ENCODE data around the gene ACOX1. TPM values are rescaled to one million over a fixed set of nuclear protein-coding genes. Genes with fewer than 3 reads are reported as not detected.

The ACOX1 gene
- total RNA-seq, 1 experiment from 2014 or later: 22.5 TPM

DNA sequence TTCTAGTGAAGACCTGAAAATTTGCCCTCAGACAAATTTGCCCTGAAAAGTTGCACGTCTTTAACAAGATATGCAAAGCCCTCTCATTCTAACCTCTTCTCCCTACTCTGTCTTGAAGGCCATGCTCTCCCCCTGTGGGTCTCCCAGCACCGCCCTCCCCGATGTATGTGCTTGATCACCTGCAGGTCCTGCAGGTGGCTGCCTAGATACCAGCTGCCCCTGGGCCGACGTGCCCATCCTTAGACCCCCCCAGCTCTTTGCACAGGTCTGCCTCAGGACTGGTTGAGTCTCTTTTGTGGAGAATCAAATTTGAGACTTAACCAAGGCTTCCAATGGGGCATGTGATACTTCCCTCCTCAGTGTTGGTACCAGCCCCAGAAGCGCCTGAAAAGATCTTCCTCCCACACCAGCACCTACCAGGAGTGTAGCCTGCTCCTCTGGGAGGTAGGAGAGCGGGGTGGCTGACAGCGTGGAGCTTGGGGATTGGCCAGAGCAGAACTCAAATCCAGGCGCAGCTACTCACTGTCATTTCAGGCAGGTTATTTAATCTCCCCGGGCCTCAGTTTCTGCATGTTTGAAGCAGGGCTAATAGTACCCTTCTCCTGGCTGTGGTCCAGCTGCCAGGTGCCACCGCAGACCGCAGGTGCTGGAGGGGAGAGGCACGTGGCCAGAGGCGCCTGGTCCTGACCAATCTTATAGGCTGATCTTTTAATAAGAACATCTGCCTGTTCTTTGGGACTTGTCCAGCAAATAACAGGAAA, 69.7 kb downstream of the ACOX1 start:
- no peak for DNase-seq

GRCh38 chr17:75908201-75908600, 70.8 kb downstream of the ACOX1 start:
- Histone ChIP-seq H4K20me1 (ENCODE audit: insufficient read depth, low read depth, low read length) (no peaks in the 10 kb centered on the region), H3K27ac (ENCODE audit: low read length) (no peak overlapping the region), H3K27me3 (ENCODE audit: low read length) (no peaks in the 10 kb centered on the region), H3K36me3 (ENCODE audit: insufficient read depth, low read length) (no peaks in the 10 kb centered on the region; the same call in 1 of the 2 replicates), H3K79me2 (ENCODE audit: low read length) (peaks cover 13% of the 10 kb centered on the region), H3K4me3 (ENCODE audit: low read length) (no peak overlapping the region), H3K4me1 (ENCODE audit: low read length) (peaks cover 16% of the 10 kb centered on the region), H3K9me2 (replicated peaks; ENCODE audit: insufficient read depth, low read length) (no peaks in the 10 kb centered on the region), H3K4me2 (ENCODE audit: low read depth, low read length, poor library complexity, severe bottlenecking) (no peak overlapping the region), H2AFZ (ENCODE audit: low read length) (no peak overlapping the region), H3K9me3 (ENCODE audit: low read length) (no peaks in the 10 kb centered on the region), H3K9ac (ENCODE audit: low read length) (no peak overlapping the region)
- no peak for DNase-seq

More for the DNA sequence above, 69.7 kb downstream of the ACOX1 start:
- Histone ChIP-seq H3K9ac (ENCODE audit: low read length) (no peak overlapping the region), H3K27me3 (ENCODE audit: low read length) (no peaks in the 10 kb centered on the region), H3K36me3 (ENCODE audit: insufficient read depth, low read length) (no peaks in the 10 kb centered on the region), H3K4me1 (ENCODE audit: low read length) (peaks cover 10% of the 10 kb centered on the region), H3K4me2 (ENCODE audit: low read depth, low read length, poor library complexity, severe bottlenecking) (no peak overlapping the region), H3K27ac (ENCODE audit: low read length) (no peak overlapping the region), H3K9me3 (ENCODE audit: low read length) (no peaks in the 10 kb centered on the region), H3K79me2 (ENCODE audit: low read length) (peaks cover 3% of the 10 kb centered on the region), H4K20me1 (ENCODE audit: insufficient read depth, low read depth, low read length) (no peaks in the 10 kb centered on the region), H3K4me3 (ENCODE audit: low read length) (no peak overlapping the region), H2AFZ (ENCODE audit: low read length) (no peak overlapping the region), H3K9me2 (replicated peaks; ENCODE audit: insufficient read depth, low read length) (no peaks in the 10 kb centered on the region)

GRCh38 chr17:75906143-75906884, 72.7 kb downstream of the ACOX1 start:
- Histone ChIP-seq H3K4me1 (ENCODE audit: low read length) (peaks cover 14% of the 10 kb centered on the region), H3K4me3 (ENCODE audit: low read length) (no peak overlapping the region), H3K27me3 (ENCODE audit: low read length) (no peaks in the 10 kb centered on the region), H3K4me2 (ENCODE audit: low read depth, low read length, poor library complexity, severe bottlenecking) (no peak overlapping the region), H3K9me2 (replicated peaks; ENCODE audit: insufficient read depth, low read length) (no peaks in the 10 kb centered on the region), H3K79me2 (ENCODE audit: low read length) (peaks cover 19% of the 10 kb centered on the region), H3K9ac (ENCODE audit: low read length) (no peak overlapping the region), H3K9me3 (ENCODE audit: low read length) (no peaks in the 10 kb centered on the region), H2AFZ (ENCODE audit: low read length) (no peak overlapping the region), H4K20me1 (ENCODE audit: insufficient read depth, low read depth, low read length) (no peaks in the 10 kb centered on the region), H3K36me3 (ENCODE audit: insufficient read depth, low read length) (peaks cover 15% of the 10 kb centered on the region; the same call in 1 of the 2 replicates), H3K27ac (ENCODE audit: low read length) (no peak overlapping the region)
- DNase-seq: no peak

- Histone ChIP-seq H3K9me3 (ENCODE audit: low read length) (no peaks in the 10 kb centered on the region), H3K4me2 (ENCODE audit: low read depth, low read length, poor library complexity, severe bottlenecking) (peak within 1 kb of the TSS; percentile 66), H3K4me3 (ENCODE audit: low read length) (peak within 1 kb of the TSS; percentile 74), H3K27me3 (ENCODE audit: low read length) (no peaks in the 10 kb centered on the region), H3K79me2 (ENCODE audit: low read length) (peaks cover 19% of the 10 kb centered on the region), H2AFZ (ENCODE audit: low read length) (peak within 1 kb of the TSS; percentile 95), H3K36me3 (ENCODE audit: insufficient read depth, low read length) (peaks cover 15% of the 10 kb centered on the region; the same call in 1 of the 2 replicates), H3K27ac (ENCODE audit: low read length) (no peak within 1 kb of the TSS), H4K20me1 (ENCODE audit: insufficient read depth, low read depth, low read length) (no peaks in the 10 kb centered on the region), H3K9ac (ENCODE audit: low read length) (peak within 1 kb of the TSS; percentile 79), H3K4me1 (ENCODE audit: low read length) (peaks cover 14% of the 10 kb centered on the region), H3K9me2 (replicated peaks; ENCODE audit: insufficient read depth, low read length) (no peaks in the 10 kb centered on the region)
- peak; percentile 99 for DNase-seq
Observed at GRCh38 chr17:75904749-75905521, 74.0 kb downstream of the ACOX1 start, which contains the start of gene MRPL38. MRPL38 (minus strand) TSS chr17:75904884; CDS start chr17:75904875, 9 bp downstream.

DNA sequence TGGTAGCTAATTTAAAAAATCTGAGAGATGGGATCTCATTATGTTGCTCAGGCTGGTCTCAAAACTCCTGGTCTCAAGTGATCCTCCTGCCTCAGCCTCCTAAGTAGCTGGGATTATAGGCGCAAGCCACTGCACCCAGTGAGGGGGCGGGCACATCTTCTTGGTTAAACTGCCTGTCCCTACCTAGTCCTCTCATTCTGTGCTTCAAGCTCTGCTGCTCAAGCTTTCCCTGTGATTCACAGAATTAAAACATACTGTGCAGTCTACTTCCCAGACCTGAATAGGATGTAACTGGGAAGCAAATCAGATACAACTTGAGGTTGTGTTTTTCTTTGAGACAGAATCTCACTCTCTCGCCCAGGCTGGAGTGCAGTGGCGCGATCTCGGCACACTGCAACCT, 76.6 kb downstream of the ACOX1 start:
- Histone ChIP-seq H3K4me2 (ENCODE audit: low read depth, low read length, poor library complexity, severe bottlenecking) (no peak overlapping the region), H3K9me2 (replicated peaks; ENCODE audit: insufficient read depth, low read length) (no peaks in the 10 kb centered on the region), H4K20me1 (ENCODE audit: insufficient read depth, low read depth, low read length) (no peaks in the 10 kb centered on the region), H3K79me2 (ENCODE audit: low read length) (peaks cover 19% of the 10 kb centered on the region), H3K27ac (ENCODE audit: low read length) (no peak overlapping the region), H3K36me3 (ENCODE audit: insufficient read depth, low read length) (peaks cover 15% of the 10 kb centered on the region; the same call in 1 of the 2 replicates), H2AFZ (ENCODE audit: low read length) (no peak overlapping the region), H3K9ac (ENCODE audit: low read length) (no peak overlapping the region), H3K27me3 (ENCODE audit: low read length) (no peaks in the 10 kb centered on the region), H3K9me3 (ENCODE audit: low read length) (no peaks in the 10 kb centered on the region), H3K4me1 (ENCODE audit: low read length) (peaks cover 16% of the 10 kb centered on the region), H3K4me3 (ENCODE audit: low read length) (no peak overlapping the region)
- no peak for DNase-seq

DNA sequence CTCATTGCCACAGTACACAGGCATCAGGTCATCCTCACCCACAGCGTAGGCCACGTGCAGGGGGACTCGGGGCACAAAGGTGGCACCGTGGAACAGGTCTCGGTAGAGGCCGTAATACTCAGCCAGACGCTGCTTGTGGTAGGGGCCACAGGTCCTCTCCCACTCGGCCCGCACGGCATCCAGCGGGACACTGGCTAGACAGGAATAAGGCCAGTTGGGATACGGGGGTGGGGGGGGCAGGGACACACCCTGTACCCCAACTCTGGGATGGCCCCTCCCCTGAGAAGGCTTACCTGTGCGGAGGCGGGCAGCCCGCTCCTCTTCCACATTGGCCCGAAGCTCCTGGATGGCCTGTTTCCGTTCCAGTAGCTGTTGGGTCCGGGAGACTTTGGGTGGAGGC, 77.2 kb downstream of the ACOX1 start:
- Histone ChIP-seq H3K9me3 (ENCODE audit: low read length) (no peaks in the 10 kb centered on the region), H2AFZ (ENCODE audit: low read length) (no peak overlapping the region), H3K79me2 (ENCODE audit: low read length) (peaks cover 19% of the 10 kb centered on the region), H4K20me1 (ENCODE audit: insufficient read depth, low read depth, low read length) (no peaks in the 10 kb centered on the region), H3K9ac (ENCODE audit: low read length) (no peak overlapping the region), H3K4me3 (ENCODE audit: low read length) (no peak overlapping the region), H3K36me3 (ENCODE audit: insufficient read depth, low read length) (peaks cover 15% of the 10 kb centered on the region; the same call in 1 of the 2 replicates), H3K4me1 (ENCODE audit: low read length) (peaks cover 21% of the 10 kb centered on the region), H3K9me2 (replicated peaks; ENCODE audit: insufficient read depth, low read length) (no peaks in the 10 kb centered on the region), H3K27ac (ENCODE audit: low read length) (no peak overlapping the region), H3K4me2 (ENCODE audit: low read depth, low read length, poor library complexity, severe bottlenecking) (no peak overlapping the region), H3K27me3 (ENCODE audit: low read length) (no peaks in the 10 kb centered on the region)
- no peak for DNase-seq

GRCh38 chr17:75900691-75901533, 78.1 kb downstream of the ACOX1 start:
- no peaks in the 10 kb centered on the region for H3K9me2 ChIP-seq (replicated peaks; ENCODE audit: insufficient read depth, low read length)
- no peaks in the 10 kb centered on the region for H3K27me3 ChIP-seq (ENCODE audit: low read length)
- H3K4me1 ChIP-seq (ENCODE audit: low read length): peaks cover 21% of the 10 kb centered on the region
- no peak overlapping the region for H3K4me2 ChIP-seq (ENCODE audit: low read depth, low read length, poor library complexity, severe bottlenecking)
- H3K79me2 ChIP-seq (ENCODE audit: low read length): peaks cover 24% of the 10 kb centered on the region
- no peaks in the 10 kb centered on the region for H4K20me1 ChIP-seq (ENCODE audit: insufficient read depth, low read depth, low read length)
- no peaks in the 10 kb centered on the region for H3K9me3 ChIP-seq (ENCODE audit: low read length)
- H2AFZ ChIP-seq (ENCODE audit: low read length): no peak overlapping the region
- H3K36me3 ChIP-seq (ENCODE audit: insufficient read depth, low read length): peaks cover 15% of the 10 kb centered on the region; the same call in 1 of the 2 replicates
- no peak overlapping the region for H3K4me3 ChIP-seq (ENCODE audit: low read length)
- H3K9ac ChIP-seq (ENCODE audit: low read length): no peak overlapping the region
- no peak overlapping the region for H3K27ac ChIP-seq (ENCODE audit: low read length)
- DNase-seq: no peak
